HG03064 (cell line): Measurements from ENCODE around the gene PLEKHF1.
A peak's percentile ranks its signal among the peaks of the same experiment; 100 is the strongest.
"Not testable (repeated sequence)": the region's sequence is repeated elsewhere in the genome, so short reads cannot be mapped to it uniquely, and the experiment has no call there.

Experiments
- ATAC-seq: cut with Tn5 transposase; IDR thresholded peaks from one replicate; pipeline ENCODE4 v1.9.1; 2021; ENCODE audit warnings: low read depth; ENCODE audit not compliant: unreplicated experiment

The PLEKHF1 gene, protein sequence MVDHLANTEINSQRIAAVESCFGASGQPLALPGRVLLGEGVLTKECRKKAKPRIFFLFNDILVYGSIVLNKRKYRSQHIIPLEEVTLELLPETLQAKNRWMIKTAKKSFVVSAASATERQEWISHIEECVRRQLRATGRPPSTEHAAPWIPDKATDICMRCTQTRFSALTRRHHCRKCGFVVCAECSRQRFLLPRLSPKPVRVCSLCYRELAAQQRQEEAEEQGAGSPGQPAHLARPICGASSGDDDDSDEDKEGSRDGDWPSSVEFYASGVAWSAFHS

DNA sequence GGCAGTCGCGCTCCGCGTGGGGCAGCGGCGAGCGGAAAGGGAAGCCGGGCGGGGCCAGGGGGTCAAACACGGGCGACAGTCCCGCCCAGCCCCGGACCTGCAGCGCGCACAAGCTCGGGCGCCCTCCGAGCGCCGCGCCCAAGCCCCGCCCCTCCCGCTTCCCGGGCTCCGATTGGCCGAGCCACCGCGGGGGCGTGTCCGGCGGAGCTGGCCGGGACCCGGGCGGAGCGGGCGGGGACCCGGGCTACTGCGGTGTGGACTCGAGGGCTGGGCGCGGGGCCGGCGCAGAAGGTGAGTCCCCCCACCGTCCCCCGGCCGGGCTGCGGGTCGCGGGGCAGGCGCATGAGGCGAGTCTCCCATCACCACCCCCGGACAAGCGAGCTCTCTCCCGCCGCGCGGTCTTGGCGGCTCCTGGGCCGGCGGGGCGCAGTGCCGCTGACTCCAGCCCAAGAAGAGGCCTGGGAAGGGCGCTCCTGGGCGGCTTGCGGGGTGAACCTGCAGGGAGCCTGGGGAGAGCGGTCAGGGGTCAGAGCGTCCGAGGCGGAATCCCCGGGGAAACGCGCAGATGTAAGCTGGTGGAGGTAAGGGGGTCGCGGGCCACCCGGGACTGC, at the start of gene PLEKHF1:
PLEKHF1 (plus strand) TSS at position 247 of the 611 bp plus-strand sequence. CDS start 8,379 bp downstream, outside the sequence.
- ATAC-seq = peak; percentile 73

DNA sequence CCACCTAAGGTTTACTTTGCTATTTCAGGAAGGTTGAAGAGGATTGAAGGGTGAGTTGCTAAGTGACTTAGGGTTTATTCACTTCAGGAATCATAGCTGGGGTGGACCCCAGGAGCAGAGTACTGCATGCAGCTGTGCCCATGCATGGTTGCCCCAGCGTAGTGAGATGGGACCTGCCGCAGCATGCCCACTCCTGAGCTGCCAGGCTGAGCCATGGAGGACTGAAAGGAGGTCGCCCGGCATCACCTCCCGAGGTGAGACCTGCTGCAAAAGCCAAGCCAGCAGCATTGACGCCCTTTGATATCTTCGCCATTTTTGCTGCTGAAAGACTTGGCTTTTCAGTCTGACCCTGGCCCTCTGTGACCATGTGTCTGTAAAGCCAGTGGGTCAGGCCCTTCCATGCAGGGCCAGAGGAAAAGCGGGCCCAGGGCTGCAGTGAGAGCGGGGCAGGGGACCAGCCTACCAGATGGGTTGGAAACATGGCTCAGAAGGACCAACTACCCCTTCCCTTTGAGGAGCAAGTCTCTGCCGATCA, 49.3 kb upstream of the PLEKHF1 start:
- no peak for ATAC-seq

DNA sequence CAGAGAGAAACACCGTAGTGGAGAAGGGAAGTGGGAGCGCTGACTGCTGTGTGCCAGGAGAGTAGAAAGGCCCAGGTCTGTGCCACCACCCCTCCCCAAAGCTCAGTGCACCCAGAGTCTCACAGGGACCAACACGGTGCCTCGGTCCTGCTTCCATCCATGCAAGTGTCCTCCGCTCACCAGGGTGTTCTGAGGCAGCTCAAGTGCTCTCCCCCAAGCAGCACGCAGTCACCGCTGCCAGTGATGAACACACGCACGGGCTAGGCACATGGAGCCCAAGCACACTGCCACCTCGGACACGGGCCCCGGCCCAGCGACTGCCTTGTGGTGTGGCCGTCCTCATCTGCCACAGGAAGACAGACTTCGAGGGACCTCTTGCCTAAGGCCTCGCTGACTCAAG, 48.7 kb upstream of the PLEKHF1 start:
- no peak for ATAC-seq

DNA sequence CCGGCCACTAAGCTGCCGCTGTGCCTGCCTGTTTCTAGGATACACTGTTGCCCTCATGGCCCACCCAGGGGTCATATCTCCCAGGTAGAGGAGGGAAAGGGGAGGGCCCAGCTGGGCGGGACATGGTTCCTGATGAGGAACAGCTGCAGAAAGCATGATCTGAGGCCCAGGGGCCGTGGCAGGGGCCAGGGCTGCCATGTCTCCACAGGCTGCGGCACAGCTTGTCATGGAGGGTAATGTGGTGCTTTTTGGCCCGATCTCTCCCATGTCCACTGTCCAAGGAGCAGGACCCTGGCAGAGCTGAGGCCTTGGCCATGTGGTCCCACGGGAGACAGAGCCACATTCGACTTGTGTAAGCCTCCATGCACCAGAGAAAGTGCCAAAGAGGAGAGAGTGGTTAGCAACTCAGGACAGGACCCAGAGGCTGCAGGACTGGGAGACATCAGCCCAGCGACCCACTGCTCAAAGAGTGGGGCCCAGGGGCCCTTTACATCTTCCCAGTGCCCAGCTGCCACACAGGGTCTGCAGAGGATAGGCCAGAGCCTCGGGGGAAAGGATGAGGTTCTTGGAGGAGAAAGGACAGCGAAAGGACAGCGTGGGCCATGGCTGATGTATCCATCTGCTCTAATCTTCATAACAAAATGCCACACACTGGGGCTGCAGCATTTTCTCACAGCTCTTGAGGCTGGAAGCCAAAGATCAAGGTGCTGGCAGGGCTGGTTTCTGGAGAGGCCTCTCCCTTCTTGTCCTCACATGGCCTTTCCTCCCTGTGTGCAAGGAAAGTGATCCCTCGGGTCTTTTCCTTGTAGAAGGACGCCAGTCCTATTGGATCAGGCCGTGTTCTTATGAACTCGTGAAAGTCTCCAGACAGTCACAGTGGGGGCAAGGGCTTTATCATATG, 47.6 kb upstream of the PLEKHF1 start:
- no peak for ATAC-seq

DNA sequence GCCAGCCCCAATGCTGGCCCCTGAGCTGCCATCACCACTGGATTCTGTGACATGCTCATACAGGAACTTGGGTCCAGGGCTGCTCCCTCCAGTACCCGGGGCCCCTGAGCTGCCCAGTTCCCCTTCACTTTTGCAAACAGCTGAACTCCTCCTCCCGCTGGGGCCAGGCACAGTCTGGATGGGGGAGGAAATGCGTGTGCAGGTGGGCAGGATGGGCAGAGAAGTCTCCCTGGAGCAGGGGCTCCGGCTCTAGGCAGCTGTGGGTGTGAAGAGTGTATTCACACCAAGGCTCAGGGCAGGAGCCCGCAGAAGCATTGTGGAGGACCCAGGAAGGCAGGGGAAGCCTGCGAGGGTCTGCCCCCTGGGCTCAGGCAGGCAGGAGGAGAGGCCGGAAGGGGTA, 46.8 kb upstream of the PLEKHF1 start:
- ATAC-seq = no peak

DNA sequence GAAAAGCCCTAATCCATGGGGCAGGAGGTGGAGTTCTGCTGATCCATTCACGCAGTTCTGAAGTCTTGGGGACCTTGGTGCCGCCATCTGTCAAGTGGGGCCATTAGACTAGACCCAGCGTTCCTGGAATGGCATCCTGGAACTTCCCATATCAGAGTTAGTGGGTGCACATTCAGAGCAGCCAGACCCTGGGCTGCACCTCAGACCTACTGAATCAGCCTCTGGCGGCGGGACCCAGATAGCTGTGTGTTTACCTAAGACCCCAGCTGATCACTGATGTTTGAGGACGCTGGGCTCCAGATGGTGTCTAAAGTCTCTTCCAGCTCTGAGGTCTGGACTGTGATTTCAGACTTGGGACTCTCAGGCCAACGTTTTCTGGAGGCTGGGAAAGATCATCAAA, 46.4 kb upstream of the PLEKHF1 start:
- no peak for ATAC-seq

DNA sequence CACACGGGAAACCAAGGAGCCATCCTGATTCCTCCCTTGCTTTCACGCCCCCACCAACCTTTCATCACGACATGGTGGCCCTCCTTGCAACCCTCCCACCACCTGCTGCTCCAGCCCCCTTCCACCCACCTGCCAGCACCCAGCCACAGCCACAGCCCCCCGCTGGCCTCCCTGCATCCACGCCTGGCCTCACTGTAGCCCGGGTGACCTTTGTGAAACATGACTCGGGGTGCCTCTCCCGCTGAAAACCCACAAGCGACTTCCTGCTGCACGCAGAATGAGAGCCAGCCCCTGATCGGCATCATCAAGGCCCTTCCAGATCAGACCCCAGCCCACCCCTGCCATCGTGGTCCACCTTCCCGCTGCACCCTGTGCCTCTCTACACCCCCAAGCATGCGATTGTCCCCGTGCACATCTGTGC, 44.3 kb upstream of the PLEKHF1 start:
- no peak for ATAC-seq

DNA sequence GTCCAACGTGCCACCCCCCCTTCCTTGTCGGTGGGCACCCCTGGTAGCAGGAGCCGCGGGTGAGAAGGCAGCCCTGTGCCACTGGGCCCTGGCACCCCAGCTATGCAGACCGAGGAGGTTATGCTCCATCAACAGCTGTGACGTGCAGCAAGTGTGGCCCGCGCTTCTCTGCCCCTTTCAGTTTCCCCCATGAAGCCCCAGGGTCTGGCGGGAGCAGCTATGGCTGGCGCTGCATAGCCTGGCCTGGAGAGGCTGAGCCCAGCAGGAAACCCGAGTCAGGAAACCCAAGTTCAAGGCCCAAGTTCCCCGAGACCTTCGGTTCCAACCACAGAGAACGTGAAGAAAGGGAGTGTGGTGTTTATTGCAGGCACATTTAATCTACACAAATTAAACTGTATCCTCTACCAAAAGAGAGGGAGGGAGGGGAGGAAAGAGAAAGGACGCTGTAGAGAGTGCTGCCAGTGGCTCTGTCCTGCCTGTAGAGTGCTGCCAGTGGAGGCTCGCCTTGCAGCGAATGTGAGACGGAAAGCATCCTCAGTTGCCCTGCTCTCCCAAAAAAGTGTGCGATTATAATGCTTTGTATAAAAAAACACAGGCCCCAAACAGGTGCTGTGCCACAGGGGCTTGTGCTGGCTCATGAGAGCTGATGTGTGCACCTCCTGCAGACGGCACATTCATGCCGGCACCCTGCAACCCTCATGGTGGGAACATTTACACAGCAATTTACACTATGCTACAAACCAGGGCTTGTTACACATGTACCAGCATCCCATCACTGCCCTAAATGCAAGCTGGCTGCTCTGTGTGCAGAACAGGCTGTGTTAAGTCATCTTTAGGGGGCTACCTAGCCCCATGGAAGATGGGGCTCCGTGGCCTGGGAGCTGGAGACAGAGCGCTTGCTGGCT, 42.8 kb upstream of the PLEKHF1 start:
- no peak for ATAC-seq

DNA sequence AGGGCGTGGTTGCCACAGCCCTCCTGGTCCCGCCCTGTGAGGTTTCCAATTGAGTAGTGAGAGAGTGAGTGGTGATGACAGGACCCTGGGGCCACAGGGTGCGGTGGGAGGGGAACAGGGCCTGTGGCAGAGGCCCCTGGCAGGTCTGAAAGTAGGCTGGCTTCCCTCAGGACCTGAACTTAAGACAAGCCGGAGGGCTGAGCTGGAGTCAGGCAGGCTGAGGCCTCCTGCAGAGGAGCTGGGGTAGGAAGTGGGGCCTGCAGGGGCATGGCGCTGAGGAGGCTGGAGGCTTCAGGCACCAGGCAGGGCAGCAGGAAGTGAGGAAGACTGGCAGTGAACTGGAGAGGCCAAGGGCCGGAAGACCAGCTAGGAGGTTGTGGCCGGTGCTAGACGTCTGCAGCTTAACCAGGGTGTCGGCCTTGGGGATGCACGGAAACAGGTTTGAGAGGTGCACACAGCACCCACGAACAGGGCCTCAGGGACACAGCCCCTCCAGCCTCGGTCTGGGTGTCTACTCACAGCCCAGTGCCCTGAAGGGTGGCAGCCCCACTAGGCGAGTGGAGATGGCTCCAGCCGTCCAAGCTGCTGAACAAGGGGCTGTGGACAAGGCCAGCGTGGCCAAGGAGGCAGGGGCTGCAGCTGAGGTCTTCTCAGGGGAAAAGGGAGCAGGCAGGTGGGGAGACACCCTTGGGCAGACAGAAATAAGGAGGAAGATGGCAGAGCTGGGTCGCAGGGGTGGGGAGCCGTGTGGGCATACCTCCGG, 41.4 kb upstream of the PLEKHF1 start:
- no peak for ATAC-seq

DNA sequence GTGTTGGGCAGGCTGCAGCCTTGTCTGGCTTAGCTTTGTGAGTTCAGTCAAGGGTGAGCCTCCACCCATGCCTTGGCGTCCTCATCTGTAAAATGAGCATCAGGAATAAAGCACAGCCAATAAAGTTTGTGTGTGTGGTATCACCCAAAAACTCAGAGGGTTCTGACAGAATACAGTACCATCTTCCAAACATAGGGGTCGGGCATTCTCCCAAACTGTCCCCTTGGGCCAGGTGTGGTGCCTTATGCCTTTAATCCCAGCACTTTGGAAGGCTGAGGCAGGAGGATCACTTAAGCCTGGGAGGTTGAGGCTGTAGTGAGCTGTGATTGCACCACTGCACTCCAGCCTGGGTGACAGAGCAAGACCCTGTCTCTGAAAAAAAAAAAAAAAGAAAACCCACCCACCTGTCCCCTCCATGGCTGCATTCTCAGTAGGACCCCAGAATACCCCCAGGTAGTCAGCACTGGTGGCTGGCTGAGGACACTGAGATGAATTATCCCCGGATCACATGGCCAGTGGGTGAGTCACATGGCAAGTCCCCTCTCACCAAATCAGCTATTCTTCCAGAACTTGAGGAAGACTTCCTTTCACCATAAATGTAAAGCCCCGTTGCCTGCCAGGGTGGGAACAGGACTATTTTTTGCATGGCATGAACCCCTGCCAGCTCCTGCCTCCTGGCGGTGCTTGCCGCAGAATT, 40.6 kb upstream of the PLEKHF1 start:
- no peak for ATAC-seq

DNA sequence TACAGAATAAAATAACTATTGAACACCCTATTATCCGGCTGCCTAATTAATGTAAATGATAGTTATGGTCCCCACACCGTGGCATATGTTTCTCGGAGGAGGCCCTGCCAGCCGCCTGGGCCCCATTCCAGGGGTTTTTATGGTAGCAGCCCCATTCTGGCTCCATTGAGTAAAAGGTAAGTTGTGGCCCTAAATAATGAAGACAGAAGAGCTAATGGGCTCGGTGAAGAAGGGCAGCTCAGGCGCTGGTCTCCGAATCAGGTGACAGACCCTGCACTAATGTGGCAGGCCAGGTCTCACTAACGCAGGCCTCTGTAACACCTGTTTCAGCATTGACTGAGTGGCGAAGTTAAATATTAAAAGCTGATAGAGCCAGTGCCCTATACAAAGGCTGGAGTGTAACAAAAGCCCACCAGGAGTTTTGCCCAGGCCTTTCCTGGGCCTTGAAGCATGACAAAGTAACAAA, 40.0 kb upstream of the PLEKHF1 start:
- no peak for ATAC-seq

DNA sequence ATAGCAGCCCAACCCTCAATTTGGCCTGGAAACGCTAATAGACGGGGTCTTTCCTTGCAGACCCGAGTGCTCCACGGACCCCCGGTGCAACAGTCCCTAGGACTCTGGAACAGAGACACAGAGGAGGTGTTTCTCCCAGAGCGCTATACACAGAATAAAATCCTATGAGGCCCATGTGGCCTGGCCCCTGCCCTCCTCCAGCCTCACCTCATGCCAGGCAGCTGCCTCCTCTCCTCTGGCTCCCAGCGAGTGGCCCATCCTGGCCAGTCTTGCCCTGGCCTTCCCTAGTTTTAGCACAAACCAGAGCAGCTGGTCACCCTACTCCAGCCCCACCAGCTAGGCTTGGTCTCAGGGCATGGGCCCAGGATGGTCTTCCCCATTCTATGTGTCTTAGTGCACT, 38.9 kb upstream of the PLEKHF1 start:
- no peak for ATAC-seq

DNA sequence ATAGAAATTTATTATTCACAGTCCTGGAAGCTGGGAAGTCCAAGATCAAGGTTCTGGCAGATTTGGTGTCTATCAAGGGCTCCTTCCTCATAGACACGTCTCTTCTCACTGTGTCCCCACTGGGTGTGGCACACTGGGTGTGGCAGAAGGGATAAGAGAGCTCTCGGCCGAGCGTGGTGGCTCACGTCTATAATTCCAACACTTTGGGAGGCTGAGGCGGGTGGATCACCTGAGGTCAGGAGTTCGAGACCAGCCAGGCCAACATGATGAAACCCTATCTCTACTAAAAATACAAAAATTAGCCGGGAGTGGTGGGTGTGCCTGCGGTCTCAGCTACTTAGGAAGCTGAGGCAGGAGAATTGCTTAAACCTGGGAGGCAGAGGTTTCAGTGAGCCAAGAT, 38.4 kb upstream of the PLEKHF1 start:
- not testable (repeated sequence) for ATAC-seq

DNA sequence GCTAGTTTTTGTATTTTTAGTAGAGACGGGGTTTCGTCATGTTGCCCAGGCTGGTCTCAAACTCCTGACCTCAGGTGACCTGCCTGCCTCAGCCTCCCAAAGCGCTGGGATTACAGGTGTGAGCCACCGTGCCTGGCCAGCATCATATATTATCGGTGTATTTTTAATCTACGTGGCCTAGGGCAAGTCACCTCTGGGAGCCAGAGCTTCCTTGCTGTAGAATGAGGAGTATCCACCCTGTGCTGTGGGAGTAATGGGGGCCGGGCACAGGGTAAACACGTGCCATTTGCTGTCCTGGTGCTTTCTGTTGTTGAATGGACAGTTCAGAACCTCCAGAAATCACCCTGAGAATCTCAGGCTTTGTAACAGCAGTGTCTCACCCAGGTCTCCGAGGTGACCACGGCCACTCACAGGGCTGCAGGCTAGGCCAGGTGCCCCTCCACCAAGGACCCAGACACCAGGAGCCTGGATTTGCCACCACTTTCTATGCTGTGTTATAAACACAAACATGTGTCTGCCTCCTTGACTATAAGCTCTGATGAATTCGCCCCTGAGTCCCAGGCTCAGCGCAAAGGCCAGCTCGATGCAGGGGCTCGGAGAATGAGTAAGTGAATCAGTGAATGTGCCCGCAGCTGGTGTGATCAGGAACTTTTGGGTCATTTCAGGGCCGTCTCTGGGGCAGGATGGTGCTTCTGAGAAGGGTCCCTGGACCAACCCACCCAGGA, 36.4 kb upstream of the PLEKHF1 start:
- ATAC-seq = no peak

DNA sequence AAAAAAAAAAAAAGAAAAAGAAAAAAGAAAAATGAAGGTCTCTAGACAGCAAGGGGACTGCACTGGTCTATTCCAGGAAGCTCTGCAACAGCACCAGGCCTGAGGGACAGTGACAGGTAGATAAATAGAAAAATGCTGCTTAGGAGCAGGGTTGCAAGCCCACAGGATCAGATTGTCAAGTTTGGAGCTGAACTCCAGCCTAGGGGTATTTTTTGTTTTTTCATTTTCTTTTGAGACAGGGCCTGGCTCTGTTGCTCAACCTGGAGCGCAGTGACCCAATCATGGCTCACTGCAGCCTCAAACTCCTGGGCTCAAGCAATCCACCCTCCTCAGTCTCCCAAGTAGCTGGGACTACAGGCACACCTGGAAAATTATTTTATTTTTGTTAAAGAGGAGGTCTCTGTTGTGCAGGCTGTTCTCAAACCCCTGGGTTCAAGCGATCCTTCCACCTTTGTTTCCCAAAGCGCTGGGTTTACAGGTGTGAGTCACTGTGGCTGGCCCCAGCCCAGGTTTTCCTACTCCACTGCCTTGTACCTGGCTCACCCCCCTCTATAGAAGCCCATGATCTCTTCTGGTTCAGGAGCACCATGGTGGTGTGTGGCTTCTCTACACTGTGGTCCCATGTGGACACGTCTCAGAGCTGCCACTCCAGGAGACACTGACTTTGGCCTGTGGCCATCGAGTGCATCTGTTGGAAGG, 35.3 kb upstream of the PLEKHF1 start:
- ATAC-seq = no peak

DNA sequence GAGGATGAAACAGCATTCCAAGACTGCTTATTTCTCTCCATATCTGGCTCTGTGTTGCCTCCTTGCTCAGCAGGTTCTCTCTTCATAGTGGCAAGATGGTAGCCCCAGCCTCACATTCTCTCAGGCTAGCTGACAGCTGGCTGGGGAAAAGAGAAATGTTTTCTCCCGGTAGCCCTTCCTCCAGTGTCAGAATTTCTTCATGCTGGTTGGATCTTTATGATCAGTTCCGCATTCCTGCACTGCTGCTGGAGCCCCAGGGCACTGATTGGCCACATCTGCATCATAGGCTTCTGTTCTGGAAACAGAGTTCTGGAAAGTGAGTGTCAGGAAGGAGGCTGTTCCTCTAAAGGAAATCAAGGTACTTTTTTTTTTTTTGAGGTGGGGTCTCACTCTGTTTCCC, 34.6 kb upstream of the PLEKHF1 start:
- ATAC-seq = no peak

DNA sequence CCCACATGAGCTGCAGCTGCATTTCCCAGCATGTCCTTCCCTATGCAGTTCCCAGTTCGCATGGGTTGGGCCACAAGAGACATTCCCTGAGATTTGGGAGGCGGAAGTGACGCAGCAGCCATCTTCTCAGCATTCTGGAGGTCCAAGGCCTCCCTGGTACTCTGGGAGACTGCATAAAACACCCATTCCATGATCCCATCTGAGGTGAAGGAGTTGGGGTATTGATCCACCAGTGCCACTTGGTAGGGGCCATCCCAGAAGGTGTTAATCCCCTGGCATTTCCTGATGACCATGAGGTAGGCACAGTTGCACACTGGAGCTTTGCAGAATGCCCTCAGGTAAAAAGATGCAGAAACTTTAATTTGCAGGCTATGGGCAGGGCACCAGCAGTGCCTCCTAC, 33.8 kb upstream of the PLEKHF1 start:
- ATAC-seq = no peak

DNA sequence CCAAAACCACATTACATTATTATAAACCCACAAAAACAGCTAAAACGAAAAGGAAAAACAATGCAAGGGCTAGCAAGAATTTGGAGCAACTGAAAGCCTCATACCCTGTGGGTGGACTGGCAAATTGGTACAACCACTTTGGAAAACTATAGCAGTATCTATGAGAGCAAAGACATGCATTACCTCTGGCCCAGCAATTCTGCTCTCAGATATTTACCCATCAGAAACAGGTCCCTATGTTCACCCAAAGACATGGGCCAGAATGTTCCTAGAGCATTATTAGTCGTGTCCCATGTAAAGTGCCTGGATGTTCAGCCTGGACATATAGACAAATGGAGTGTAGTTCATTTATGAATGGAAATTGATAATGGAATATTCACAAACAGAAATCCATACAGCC, 31.3 kb upstream of the PLEKHF1 start:
- ATAC-seq = no peak
